K562 (cell line): ENCODE results near the gene PRKAG1. TPM values are rescaled to one million over a fixed set of nuclear protein-coding genes. Genes with fewer than 3 reads are reported as not detected.

ENCODE experiments used
- BRD9 ChIP-seq: fragments of 450-650 bp; IDR thresholded peaks from 2 replicates; pipeline ENCODE4 v1.6.1; 2018; ENCODE audit warnings: low read depth; ENCODE audit not compliant: partially characterized antibody
- GATA2 ChIP-seq: sonication (generic); formaldehyde crosslinking; IDR thresholded peaks from 2 replicates; pipeline ENCODE4 v1.4.0; 2020; ENCODE audit warnings: mild to moderate bottlenecking, missing genetic modification reagents
- RBM17 ChIP-seq: fragments of 200-400 bp; formaldehyde crosslinking; IDR thresholded peaks from 2 replicates; pipeline ENCODE4 v1.6.1; 2017; ENCODE audit warnings: low read depth, mild to moderate bottlenecking, low read length, borderline replicate concordance
- RBM22 ChIP-seq: fragments of 200-400 bp; formaldehyde crosslinking; IDR thresholded peaks from 2 replicates; pipeline ENCODE4 v1.6.1; 2018; ENCODE audit warnings: low read length, low read depth; ENCODE audit not compliant: poor library complexity, severe bottlenecking
- SMARCC2 ChIP-seq: fragments of 450-650 bp; IDR thresholded peaks from 2 replicates; pipeline ENCODE4 v1.6.1; 2017; ENCODE audit warnings: antibody characterized with exemption, moderate library complexity, mild to moderate bottlenecking, low read depth
- polyA plus RNA-seq, 8 experiments: library from polyadenylated mRNA; depleted of rRNA in 4 of 8; stranded (reverse) in 5 of 8; unstranded in 3 of 8; fragments of >200 nt; fragmentation: Nextera tagmentation in 2 of 8; fragmentation: Illumina TruSeq in 1 of 8; extraction: Ambion mirVana in 2 of 8; extraction: Trizol in 1 of 8; gene quantifications; 2 replicates each; pipeline versions ENCODE4 v1.2.1 to v1.2.3, GENCODE V29; 2011 to 2014; ENCODE audit warnings: inconsistent platforms in 1 of 8, missing spikeins in 1 of 8
- total RNA-seq, 7 experiments: library from RNA; depleted of rRNA in 6 of 7; stranded (reverse); fragments of >200 nt in 6 of 7; fragmentation: Illumina TruSeq in 2 of 7; extraction: Trizol in 2 of 7; gene quantifications; 2 replicates each; pipeline versions ENCODE4 v1.2.1 to v1.2.3, GENCODE V29; 2011 to 2021; ENCODE audit warnings: low replicate concordance in 1 of 7
- TF ChIP-seq, protein P1 (sequence below): fragments of 250-450 bp; sonication (Bioruptor Pico); IDR thresholded peaks from 2 replicates; pipeline ENCODE4 v1.4.0; 2020; ENCODE audit warnings: mild to moderate bottlenecking, moderate library complexity
- TF ChIP-seq, protein P2 (sequence below): fragments of 450-650 bp; IDR thresholded peaks from 2 replicates; pipeline ENCODE4 v1.6.1; 2018; ENCODE audit not compliant: partially characterized antibody

The PRKAG1 gene
- total and polyA plus RNA-seq, 9 of the 15 experiments (the other 6 are each of a cell fraction or from before 2014, with no cell fraction given): 51.1 to 126 (median 79.1) TPM

DNA sequence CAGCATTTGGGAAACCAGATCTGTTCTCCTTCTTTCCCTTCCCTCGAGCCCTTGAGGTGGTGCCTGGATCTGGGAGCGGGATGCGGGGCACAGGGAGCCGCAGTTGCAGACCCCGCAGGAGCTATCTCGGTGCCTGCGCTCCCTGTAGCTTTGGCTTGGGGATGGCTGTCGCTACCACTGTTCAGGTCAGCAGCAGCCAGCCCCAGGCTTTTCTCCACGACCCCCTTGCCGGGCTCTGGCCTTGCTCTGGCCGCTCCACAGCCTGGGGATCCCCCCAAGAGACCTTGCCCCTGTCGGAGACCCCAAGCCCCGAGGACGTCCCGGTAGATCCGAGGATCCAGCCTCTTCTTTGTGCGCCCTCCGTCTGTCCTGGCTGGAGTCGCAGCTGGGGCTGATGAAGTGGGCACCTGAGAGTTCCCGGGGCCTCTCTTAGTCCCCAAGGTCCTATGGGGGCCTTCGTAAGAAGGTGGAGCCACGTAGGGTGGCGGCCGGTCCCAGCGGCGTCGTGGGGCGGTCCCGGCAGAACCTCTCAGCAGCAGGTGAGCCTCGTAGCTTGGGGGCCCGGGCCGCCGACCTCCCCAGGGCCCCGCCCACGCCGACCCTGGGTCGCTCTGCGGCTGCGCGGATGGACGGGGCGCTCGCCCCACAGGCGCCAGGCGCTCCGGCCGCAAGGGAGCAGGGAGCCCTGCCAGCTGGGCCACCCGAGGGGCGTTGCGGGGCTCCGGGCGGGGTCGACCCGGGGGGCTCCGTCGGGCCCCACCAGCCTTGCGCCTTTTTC lies 20.7 kb downstream of the PRKAG1 start (continued):
- TF ChIP-seq, protein P1, sequence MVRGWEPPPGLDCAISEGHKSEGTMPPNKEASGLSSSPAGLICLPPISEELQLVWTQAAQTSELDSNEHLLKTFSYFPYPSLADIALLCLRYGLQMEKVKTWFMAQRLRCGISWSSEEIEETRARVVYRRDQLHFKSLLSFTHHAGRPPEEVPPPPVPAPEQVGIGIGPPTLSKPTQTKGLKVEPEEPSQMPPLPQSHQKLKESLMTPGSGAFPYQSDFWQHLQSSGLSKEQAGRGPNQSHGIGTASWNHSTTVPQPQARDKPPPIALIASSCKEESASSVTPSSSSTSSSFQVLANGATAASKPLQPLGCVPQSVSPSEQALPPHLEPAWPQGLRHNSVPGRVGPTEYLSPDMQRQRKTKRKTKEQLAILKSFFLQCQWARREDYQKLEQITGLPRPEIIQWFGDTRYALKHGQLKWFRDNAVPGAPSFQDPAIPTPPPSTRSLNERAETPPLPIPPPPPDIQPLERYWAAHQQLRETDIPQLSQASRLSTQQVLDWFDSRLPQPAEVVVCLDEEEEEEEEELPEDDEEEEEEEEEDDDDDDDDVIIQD: no peak
- TF ChIP-seq SMARCC2: no peak
- no peak for TF ChIP-seq RBM22
- TF ChIP-seq, protein P2, sequence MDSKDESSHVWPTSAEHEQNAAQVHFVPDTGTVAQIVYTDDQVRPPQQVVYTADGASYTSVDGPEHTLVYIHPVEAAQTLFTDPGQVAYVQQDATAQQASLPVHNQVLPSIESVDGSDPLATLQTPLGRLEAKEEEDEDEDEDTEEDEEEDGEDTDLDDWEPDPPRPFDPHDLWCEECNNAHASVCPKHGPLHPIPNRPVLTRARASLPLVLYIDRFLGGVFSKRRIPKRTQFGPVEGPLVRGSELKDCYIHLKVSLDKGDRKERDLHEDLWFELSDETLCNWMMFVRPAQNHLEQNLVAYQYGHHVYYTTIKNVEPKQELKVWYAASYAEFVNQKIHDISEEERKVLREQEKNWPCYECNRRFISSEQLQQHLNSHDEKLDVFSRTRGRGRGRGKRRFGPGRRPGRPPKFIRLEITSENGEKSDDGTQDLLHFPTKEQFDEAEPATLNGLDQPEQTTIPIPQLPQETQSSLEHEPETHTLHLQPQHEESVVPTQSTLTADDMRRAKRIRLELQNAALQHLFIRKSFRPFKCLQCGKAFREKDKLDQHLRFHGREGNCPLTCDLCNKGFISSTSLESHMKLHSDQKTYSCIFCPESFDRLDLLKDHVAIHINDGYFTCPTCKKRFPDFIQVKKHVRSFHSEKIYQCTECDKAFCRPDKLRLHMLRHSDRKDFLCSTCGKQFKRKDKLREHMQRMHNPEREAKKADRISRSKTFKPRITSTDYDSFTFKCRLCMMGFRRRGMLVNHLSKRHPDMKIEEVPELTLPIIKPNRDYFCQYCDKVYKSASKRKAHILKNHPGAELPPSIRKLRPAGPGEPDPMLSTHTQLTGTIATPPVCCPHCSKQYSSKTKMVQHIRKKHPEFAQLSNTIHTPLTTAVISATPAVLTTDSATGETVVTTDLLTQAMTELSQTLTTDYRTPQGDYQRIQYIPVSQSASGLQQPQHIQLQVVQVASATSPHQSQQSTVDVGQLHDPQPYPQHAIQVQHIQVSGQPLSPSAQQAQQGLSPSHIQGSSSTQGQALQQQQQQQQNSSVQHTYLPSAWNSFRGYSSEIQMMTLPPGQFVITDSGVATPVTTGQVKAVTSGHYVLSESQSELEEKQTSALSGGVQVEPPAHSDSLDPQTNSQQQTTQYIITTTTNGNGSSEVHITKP: no peak
- no peak for TF ChIP-seq GATA2 (CRISPR knock-in tag)
- TF ChIP-seq RBM17: no peak
- no peak for TF ChIP-seq BRD9
